ENCODE results near the gene CHRNE.

The CHRNE gene

GRCh38 chr17:4950075-4950745, 47.3 kb upstream of the CHRNE start:
- Histone ChIP-seq H3K36me3 (ENCODE audit: insufficient read depth, low read length) (peaks cover 22% of the 10 kb centered on the region), H3K4me2 (ENCODE audit: low read depth, low read length, poor library complexity, severe bottlenecking) (peak overlapping the region; percentile 91), H3K9me2 (replicated peaks; ENCODE audit: low read depth, low read length) (no peaks in the 10 kb centered on the region), H3F3A (ENCODE audit: low read depth) (peaks cover 28% of the 10 kb centered on the region), H3K27me3 (ENCODE audit: insufficient read depth, low read length, poor library complexity, severe bottlenecking) (peaks cover 14% of the 10 kb centered on the region), H3K9ac (ENCODE audit: low read depth, low read length, poor library complexity, severe bottlenecking) (peak overlapping the region; percentile 99), H3K4me3 (ENCODE audit: low read length, poor library complexity, severe bottlenecking) (peak overlapping the region; percentile 90), H2AFZ (ENCODE audit: low read length) (no peak overlapping the region), H3K9me3 (ENCODE audit: insufficient read depth, low read depth, low read length) (no peaks in the 10 kb centered on the region), H3K4me1 (ENCODE audit: insufficient read depth, low read length, poor library complexity, severe bottlenecking) (peaks cover 26% of the 10 kb centered on the region), H4K20me1 (ENCODE audit: insufficient read depth, low read length, poor library complexity, severe bottlenecking) (peaks cover 30% of the 10 kb centered on the region), H3K79me2 (ENCODE audit: insufficient read depth, low read length) (peaks cover 50% of the 10 kb centered on the region)
- TF ChIP-seq CTCF (conservative IDR thresholded peaks at IDR 0.05; ENCODE audit: low read length) (no peak), EZH2phosphoT487 (IDR thresholded peaks at IDR 0.05; ENCODE audit: borderline replicate concordance) (no peak)

- Histone ChIP-seq H3K4me3 (ENCODE audit: low read length, poor library complexity, severe bottlenecking) (peak overlapping the region; percentile 90), H3K9me3 (ENCODE audit: insufficient read depth, low read depth, low read length) (no peaks in the 10 kb centered on the region), H3K4me1 (ENCODE audit: insufficient read depth, low read length, poor library complexity, severe bottlenecking) (peaks cover 33% of the 10 kb centered on the region), H3F3A (ENCODE audit: low read depth) (peaks cover 35% of the 10 kb centered on the region), H3K9me2 (replicated peaks; ENCODE audit: low read depth, low read length) (no peaks in the 10 kb centered on the region), H3K79me2 (ENCODE audit: insufficient read depth, low read length) (peaks cover 57% of the 10 kb centered on the region), H3K36me3 (ENCODE audit: insufficient read depth, low read length) (peaks cover 29% of the 10 kb centered on the region), H2AFZ (ENCODE audit: low read length) (peak overlapping the region; percentile 84), H3K4me2 (ENCODE audit: low read depth, low read length, poor library complexity, severe bottlenecking) (peak overlapping the region; percentile 91), H4K20me1 (ENCODE audit: insufficient read depth, low read length, poor library complexity, severe bottlenecking) (peaks cover 37% of the 10 kb centered on the region), H3K27me3 (ENCODE audit: insufficient read depth, low read length, poor library complexity, severe bottlenecking) (peaks cover 14% of the 10 kb centered on the region), H3K9ac (ENCODE audit: low read depth, low read length, poor library complexity, severe bottlenecking) (peak overlapping the region; percentile 99)
- TF ChIP-seq CTCF (conservative IDR thresholded peaks at IDR 0.05; ENCODE audit: low read length) = no peak
Observed at GRCh38 chr17:4949321-4950074, 46.6 kb upstream of the CHRNE start.

GRCh38 chr17:4948931-4949320, 46.0 kb upstream of the CHRNE start:
- Histone ChIP-seq H4K20me1 (ENCODE audit: insufficient read depth, low read length, poor library complexity, severe bottlenecking) (peaks cover 41% of the 10 kb centered on the region), H3F3A (ENCODE audit: low read depth) (peaks cover 39% of the 10 kb centered on the region), H3K27me3 (ENCODE audit: insufficient read depth, low read length, poor library complexity, severe bottlenecking) (peaks cover 14% of the 10 kb centered on the region), H2AFZ (ENCODE audit: low read length) (peak overlapping the region; percentile 84), H3K9me2 (replicated peaks; ENCODE audit: low read depth, low read length) (no peaks in the 10 kb centered on the region), H3K79me2 (ENCODE audit: insufficient read depth, low read length) (peaks cover 63% of the 10 kb centered on the region), H3K9me3 (ENCODE audit: insufficient read depth, low read depth, low read length) (no peaks in the 10 kb centered on the region), H3K4me3 (ENCODE audit: low read length, poor library complexity, severe bottlenecking) (peak overlapping the region; percentile 90), H3K4me1 (ENCODE audit: insufficient read depth, low read length, poor library complexity, severe bottlenecking) (peaks cover 37% of the 10 kb centered on the region), H3K4me2 (ENCODE audit: low read depth, low read length, poor library complexity, severe bottlenecking) (peak overlapping the region; percentile 91), H3K36me3 (ENCODE audit: insufficient read depth, low read length) (peaks cover 31% of the 10 kb centered on the region), H3K9ac (ENCODE audit: low read depth, low read length, poor library complexity, severe bottlenecking) (peak overlapping the region; percentile 99)
- no peak for TF ChIP-seq CTCF (conservative IDR thresholded peaks at IDR 0.05; ENCODE audit: low read length)
- no peak for TF ChIP-seq EZH2phosphoT487 (IDR thresholded peaks at IDR 0.05; ENCODE audit: borderline replicate concordance)
